NCI-H526 (cell line): ENCODE results near the gene TTYH2.
"Not testable (repeated sequence)": the region's sequence is repeated elsewhere in the genome, so short reads cannot be mapped to it uniquely, and the experiment has no call there.

Experiments used
- DNase-seq, 2 experiments: peaks; one replicate each; lab custom pipeline; 2025; lab: John Stamatoyannopoulos, UW

The TTYH2 gene, protein sequence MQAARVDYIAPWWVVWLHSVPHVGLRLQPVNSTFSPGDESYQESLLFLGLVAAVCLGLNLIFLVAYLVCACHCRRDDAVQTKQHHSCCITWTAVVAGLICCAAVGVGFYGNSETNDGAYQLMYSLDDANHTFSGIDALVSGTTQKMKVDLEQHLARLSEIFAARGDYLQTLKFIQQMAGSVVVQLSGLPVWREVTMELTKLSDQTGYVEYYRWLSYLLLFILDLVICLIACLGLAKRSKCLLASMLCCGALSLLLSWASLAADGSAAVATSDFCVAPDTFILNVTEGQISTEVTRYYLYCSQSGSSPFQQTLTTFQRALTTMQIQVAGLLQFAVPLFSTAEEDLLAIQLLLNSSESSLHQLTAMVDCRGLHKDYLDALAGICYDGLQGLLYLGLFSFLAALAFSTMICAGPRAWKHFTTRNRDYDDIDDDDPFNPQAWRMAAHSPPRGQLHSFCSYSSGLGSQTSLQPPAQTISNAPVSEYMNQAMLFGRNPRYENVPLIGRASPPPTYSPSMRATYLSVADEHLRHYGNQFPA

GRCh38 chr17:74212913-74213791, at the start of gene TTYH2:
Gene TTYH2, plus strand, starts transcription at chr17:74213571. Its CDS starts 17 bp downstream, at chr17:74213588.
- peak; percentile 41 to 85 for DNase-seq

- no peak for DNase-seq
Measured at GRCh38 chr17:74163836-74164235, 49.5 kb upstream of the TTYH2 start.

DNA sequence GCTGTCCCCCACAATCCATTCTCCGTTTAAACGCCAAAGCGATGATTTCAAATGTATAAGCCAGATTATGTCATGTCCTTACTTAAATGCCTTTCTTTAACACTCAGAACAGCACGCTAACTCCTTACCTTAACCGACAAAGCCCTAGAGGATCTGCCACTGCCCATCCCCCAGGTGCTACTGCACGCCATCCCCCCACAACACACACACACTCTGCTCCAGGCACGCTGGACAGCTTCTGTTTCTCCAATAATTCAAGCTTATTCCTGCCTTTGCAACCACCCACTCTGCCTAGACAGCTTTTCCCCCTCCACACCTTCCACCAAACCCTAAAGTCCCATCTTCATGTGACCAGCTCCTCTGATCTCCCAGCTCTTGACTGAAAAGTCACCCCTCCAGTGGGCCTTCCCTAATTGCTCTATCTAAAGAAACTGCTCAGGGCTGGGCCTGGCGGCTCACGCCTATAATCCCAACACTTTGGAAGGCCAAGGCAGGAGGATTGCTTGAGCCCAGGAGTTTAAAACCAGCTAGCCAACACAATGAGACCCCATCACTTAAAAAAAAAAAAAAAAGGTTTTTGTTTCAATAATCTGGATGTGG, 48.8 kb upstream of the TTYH2 start:
- DNase-seq: no peak

GRCh38 chr17:74165797-74166365, 47.5 kb upstream of the TTYH2 start:
- DNase-seq: peak; percentile 55 to 85

DNA sequence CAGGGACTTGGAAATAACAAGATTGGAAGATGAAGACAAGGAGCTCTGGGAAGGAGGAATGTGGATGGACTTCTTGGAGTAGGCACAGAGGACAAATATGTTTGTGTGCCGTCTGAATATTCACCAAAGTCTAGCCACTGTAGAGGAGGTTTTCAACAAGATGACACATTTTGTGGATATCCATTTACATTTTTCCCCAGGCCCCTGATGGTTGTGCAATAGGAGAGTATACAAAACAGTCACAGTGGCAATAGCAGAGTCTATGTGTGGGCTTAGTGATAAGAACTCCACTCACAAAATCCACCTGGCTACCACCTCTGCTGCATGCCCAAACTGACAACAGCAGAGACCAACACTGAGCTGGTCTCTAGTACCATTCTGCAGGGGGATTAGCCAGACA, 42.4 kb upstream of the TTYH2 start:
- DNase-seq: no peak

DNA sequence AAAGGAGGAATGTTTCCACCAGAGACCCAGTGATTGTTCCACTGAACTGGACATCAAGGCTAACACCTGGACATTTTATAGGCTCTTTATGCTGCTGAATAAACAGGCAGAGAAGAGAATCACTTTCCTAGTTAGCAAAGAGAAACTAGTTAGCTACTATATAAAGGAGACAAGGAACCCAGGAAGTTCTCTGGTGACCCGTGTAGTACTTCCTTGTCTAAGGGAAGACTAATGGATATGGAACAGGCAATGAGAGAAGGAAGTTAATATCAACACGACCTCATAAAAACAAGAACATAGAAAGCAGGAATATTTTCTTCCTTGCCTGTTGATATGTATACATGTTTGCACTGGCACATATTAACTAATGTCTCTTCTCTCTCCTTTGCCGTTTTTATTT, 40.7 kb upstream of the TTYH2 start:
- no peak for DNase-seq

- DNase-seq: peak; percentile 53 to 87
Measured at GRCh38 chr17:74176546-74177001, 36.8 kb upstream of the TTYH2 start.

- peak in 1 of 2 experiments; percentile 38 for DNase-seq
Measured at GRCh38 chr17:74177018-74177450, 36.3 kb upstream of the TTYH2 start.

DNA sequence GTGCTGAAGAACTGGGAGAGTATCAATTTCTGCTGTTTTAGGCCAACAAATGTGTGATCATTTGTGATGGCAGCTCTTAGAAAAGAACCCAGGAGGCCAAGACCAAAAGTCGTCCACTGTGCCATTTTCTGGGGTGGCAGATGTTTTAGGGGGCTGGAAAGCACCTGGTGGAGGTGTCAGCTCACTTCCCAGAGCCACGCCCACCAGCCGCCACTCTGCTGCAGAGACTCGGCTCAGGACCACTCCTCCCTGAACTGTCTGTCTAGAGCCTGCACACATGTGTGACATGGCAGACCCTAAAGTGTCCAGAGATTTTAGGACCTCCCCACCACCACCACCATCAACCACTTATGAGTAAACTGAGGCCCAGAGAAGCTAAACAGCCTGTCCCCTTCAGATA, 33.8 kb upstream of the TTYH2 start:
- no peak for DNase-seq

- no peak for DNase-seq
Measured at GRCh38 chr17:74180336-74180735, 33.0 kb upstream of the TTYH2 start.

DNA sequence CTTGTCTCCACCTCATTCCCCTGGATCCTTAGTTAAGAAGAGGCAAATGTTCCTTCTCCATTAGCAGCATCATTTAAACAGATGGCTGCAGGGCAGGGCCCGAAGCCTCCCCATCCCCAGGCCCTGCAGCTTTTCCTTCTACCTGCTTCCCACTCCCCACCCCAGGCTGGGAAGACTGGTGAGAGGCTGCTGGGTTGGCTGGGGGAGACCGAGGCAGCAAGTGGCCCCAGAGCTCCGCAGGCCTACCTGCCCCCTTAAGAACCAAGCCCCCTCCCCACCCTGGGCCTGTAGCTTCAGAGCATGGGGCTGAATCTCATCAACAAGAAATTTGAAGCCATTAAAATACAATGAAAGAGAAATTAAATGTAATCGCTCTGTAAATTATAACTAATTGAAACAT, 32.0 kb upstream of the TTYH2 start:
- no peak for DNase-seq

DNA sequence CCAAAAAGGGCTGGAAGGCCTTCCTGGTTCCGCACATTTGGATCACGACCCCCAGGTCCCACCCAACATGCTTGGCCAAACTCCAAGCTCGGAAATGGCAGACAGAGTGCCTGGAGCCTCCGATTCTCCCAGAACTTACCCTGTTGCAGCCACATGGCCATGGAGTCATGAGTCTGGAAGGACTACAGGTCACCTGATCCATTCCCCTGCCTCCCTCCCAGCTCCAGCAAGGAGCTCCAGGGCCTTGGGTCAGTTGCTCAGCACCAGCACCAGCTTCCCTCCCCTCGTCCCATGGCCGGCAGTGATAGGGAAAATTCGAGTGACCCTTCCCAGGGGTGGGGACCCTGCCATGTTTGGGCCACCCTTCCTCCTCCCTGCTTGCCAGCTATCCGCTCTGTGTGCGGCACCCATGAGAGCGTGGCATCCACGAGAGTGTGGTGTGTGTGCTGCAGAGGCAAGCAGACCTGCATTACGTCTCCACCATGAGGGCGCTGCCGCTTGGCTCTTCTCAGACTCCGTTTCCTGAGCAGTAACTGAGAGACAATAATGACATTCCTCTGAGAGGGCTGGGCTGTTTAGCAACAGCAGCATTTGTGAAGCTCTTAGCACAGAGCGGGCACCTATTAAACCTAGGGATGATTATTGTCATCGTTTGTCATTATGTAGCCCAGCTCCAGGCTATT, 31.2 kb upstream of the TTYH2 start:
- no peak for DNase-seq

DNA sequence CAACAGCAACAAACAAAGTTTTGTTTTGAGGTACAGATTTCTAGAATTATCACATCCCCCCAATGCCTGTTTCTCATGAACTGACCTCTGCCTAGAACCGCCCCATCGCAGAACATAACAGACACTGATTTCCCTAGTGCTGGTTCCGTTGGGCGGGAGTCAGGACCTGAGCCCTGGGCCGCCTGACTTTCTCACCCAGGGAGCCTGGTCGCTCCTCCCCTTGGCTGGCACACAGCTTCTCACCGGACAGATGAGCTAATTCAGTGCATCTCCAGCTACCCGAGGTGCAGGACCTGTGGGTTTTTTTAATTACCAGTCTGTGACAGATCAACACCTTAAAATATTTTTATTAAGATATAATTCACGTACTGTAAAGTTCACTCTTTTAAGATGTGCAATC, 30.0 kb upstream of the TTYH2 start:
- DNase-seq: no peak

GRCh38 chr17:74185571-74186185, 27.7 kb upstream of the TTYH2 start:
- peak in 1 of 2 experiments; percentile 32 for DNase-seq

DNA sequence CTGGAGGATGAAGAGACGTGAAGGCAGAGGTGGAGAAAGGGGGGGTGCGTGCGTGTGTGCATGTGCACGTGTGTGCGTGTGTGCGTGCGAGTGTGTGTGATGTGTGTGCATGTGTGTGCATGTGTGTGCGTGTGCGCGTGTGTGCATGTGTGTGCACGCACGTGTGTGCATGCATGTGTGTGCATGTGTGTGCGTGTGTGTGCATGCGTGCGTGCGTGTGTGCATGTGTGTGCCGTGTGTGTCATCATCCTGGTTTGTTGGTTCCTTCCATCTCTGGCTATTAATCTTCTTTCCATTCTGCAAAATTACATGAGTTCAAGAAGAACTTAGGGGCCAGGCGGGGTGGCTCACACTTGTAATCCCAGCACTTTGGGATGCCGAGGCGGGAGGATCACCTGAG, 26.9 kb upstream of the TTYH2 start:
- DNase-seq: no peak

- DNase-seq: peak in 1 of 2 experiments; percentile 65
Measured at GRCh38 chr17:74187761-74188160, 25.6 kb upstream of the TTYH2 start.

DNA sequence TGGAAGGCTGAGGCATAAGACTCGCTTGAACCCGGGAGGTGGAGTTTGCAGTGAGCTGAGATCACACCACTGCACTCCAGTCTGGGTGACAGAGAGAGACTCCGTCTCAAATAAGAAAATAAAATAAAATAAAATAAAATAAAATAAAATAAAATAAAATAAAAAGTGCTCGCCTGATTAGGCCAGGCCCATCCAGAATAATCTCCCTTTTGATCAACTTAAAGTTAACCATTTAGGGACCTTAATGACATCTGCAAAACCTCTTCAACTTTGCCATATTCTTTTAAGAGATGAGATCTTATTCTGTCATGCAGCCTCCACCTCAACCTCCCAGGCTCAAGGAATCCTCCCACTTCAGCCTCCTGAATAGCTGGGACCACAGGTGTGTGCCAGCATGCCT, 24.7 kb upstream of the TTYH2 start:
- not testable (repeated sequence) for DNase-seq

DNA sequence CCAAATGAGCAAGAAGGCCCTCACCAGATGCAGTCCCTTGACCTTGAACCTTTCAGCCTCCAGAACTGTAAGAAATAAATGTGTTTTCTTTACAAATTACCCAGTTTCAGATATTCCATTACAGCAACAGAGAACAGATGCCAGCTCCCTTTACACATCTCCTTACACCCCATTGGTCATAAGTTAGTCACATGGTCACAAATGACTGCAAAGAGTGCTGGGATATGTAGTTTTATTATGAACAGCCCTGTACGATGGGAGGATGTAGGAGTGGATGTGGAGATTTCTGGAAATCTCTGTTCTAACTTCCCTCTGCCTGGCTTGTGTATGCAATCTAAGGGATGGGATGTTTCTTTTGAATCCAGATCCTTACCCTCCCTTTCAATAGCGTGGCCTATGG, 23.2 kb upstream of the TTYH2 start:
- peak; percentile 78 to 80 for DNase-seq

DNA sequence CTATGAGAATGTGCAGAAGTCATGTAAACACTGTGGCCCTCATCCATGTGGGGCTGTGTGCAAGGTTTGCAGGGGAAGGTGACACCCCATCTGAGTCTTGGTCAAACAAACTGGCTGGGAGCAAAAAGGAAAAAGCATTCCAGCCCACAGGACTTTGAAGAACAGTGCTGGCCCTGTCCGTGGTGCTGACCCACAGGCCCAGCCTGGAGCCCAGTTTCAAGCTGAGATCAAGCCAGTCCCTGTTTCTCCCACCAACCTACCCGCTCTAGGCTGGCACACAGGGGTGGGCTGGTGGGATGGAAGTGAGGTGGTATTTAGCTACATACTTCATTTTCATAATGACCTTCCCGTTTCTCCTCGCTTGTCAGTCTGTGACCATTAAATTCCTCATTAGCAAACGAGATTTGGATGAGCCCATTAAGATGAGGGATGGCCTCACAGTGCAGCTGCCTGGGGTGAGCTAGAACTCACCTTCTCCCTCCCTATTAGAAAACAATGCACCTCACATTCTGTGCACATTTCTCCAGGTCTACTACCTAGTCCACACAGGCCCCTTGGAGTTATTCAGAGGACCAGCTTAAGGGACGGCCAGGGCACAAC, 22.5 kb upstream of the TTYH2 start:
- DNase-seq: peak; percentile 64 to 72
